Spleen (tissue), 7 donors: ENCODE data around the gene GNAZ.

Experiments used
- CTCF ChIP-seq, 11 experiments: fragments of 200-600 bp in 7 of 11; fragments of 450-650 bp in 4 of 11; sonication (generic) in 4 of 11; IDR thresholded peaks in 8 of 11; conservative IDR thresholded peaks in 3 of 11; 1 replicate in 7 of 11; 2 replicates in 4 of 11; pipeline versions ENCODE4 v1.4.0 to v1.8.0; 2016 to 2021; ENCODE audit warnings: antibody characterized with exemption in 11 of 11, inconsistent platforms in 4 of 11, mild to moderate bottlenecking in 1 of 11
- POLR2A ChIP-seq, 3 donors: fragments of 450-650 bp; IDR thresholded peaks; one replicate each; pipeline ENCODE4 v1.5.1; 2017; ENCODE audit warnings: antibody characterized with exemption in 3 of 3, mild to moderate bottlenecking in 1 of 3
- donor health status: DM: no; HTN: no; CAD: no; lungs with moderate emphysema.
- donor health status: DM: no; HTN: no; CAD: no.
- donor health status: DM: no; HTN: no; CAD: no.

- TF ChIP-seq POLR2A (IDR thresholded peaks at IDR 0.05): no peak
- TF ChIP-seq CTCF (IDR thresholded peaks at IDR 0.05 in 8 of 11, conservative IDR thresholded peaks at IDR 0.05 in 3 of 11): no peak
These were observed 15.6 kb upstream of the GNAZ start for GRCh38 chr22:23054531-23055257.
